Renal cortical epithelial cell (primary cell): Measurements from ENCODE around the gene PAIP2. TPM values are rescaled to one million over a fixed set of nuclear protein-coding genes. Genes with fewer than 3 reads are reported as not detected.
A peak's percentile ranks its signal among the peaks of the same experiment; 100 is the strongest.
"Not testable (repeated sequence)": the region's sequence is repeated elsewhere in the genome, so short reads cannot be mapped to it uniquely, and the experiment has no call there.

Experiments used
- DNase-seq: peaks from one replicate; pipeline ENCODE4 v3.0.0-alpha.2; 2011; ENCODE audit warnings: low read depth
- total RNA-seq: library from RNA; depleted of rRNA; stranded (reverse); fragments of >200 nt; gene quantifications from 2 replicates; pipeline ENCODE4 v1.2.3, GENCODE V29; 2014

Gene PAIP2
- total RNA-seq, 1 donor from 2014 or later = 110 TPM

- no peak for DNase-seq
Measured at GRCh38 chr5:139378101-139378825, 36.6 kb downstream of the PAIP2 start.

GRCh38 chr5:139378941-139379361 is 37.3 kb downstream of the PAIP2 start:
- no peak for DNase-seq

- DNase-seq = no peak
Measured at GRCh38 chr5:139379626-139380449, 38.2 kb downstream of the PAIP2 start.

DNA sequence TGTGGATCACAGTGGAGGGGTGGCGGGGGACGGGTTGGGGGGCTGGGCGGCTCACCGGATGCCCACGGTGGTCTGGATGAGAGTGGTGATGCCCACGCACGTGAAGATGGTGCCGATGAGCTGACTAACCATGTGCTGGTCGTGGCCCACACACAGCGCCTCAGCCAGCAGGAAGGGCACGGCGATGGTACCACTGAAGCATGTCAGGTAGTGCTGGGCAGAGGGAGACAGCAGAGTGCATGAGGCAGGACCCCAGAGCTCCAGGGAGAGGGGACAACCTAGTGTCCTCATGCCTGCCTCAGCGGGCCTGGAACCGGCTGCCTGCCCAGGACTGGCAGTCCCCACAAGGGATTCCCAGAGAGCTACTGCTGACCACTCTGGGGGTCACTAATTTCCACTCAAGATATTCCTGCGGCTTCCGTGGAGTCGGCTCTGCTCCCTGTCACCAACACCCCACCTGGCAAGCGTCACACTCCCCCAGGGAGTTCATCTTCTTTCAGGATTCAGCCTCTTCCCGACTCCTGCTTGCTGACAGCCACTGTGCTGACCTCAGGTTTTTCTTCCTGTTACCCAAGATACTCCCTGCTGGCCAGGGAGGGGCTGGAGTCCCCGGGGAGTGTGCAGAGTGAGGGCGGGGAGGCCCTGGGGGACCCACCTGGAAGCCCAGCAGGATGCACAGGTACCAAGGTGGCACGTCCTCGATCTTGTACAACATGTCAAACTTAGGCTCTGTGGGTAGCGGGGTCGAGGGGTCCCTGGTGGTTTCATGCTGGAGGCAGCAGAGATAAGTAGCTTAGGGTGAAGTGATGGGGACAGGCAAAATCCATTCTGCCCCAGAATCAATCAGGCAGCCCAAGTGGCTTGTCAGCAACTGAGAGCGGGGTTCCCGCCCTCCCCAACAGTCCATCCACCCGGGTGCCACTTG is 40.4 kb downstream of the PAIP2 start:
- no peak for DNase-seq

DNA sequence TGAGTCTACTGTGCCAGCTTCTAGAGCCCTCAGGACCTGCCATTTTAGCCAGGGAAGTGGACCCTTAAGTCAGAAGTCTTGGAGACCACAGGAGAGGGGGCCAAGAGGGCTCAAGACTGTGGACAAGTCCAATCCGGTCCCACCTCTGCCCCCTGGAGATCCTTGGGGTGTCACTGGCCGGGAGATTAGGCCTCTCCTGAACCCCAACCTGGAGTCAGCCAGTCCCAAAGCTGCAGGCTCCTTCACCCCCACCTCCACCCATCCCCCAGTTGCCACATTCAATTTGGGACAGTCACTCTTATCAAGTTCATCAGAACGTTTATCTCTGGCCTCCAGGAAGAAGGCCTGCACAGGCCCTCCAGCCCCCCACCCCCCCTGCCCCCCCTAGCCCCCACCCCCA is 41.2 kb downstream of the PAIP2 start:
- no peak for DNase-seq

GRCh38 chr5:139383275-139383992 is 41.8 kb downstream of the PAIP2 start, which contains the start of gene SLC23A1:
Gene SLC23A1, minus strand, starts transcription at chr5:139383297. Its CDS starts 44 bp downstream, at chr5:139383253.
- peak; percentile 84 for DNase-seq

GRCh38 chr5:139383993-139384590 is 42.4 kb downstream of the PAIP2 start:
- DNase-seq = no peak

- no peak for DNase-seq
Measured at GRCh38 chr5:139384591-139385051, 43.0 kb downstream of the PAIP2 start.

DNA sequence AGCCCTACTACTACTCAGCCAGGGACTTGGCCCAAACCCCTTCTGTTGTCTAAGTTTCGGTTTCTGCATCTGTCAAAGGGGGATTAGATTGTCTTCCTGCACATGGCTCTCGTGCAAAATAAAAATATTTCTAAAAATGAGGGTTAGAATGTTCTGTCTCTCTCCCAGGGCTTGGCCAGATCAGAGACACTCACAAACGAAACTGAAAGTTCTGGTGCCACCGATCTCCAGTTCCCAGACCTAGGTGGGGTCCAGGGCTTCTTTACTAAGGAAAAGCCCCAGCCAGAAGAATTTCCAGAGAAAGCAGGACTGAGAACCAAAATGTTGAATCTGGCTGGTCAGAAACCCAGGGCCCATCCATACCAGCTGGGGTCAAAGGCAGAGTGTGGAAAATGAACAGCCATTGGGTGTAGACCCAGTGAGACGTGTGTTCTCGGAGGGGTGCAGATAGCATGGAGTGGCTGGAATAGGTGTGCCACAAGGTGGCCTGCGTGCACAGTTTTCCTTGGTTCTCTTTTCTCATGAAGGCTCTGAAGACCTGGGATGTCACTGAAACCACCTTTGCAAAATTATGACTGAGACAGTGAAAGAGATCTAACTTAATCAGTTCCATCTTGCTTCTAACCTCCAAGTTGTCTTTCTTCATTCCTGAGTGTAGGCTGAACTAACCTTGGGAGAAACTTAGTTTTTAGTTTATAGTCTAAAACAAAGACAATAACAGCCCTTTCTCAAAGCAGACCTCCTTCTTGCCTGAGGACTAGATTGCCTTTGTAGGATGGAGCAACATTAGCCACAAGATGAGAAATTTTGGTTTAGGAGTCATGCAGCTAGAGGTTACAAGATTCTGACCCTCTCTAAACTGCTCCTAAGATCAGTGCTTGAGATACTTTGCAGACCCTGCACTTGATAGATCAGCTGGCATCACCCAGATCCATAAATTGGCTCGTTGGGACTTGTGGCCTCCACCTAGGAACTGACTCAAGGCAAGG is 43.7 kb downstream of the PAIP2 start:
- DNase-seq = no peak

DNA sequence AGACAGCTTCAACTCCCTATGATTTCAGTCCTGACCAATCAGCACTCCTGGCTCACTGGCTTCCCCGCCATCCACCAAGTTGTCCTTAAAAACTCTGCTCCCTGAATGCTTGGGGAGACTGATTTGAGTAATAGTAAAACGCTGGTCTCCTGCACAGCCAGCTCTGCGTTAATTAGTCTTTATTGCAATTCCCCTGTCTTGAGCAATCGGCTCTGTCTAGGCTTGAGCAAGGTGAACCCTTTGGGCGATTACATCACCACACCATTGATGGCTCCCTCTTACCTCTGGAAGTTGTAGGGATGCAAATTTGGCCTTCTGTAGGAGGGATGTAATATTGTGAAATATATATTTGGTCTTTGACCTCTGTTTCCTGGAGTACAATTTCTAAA is 44.4 kb downstream of the PAIP2 start:
- DNase-seq = peak; percentile 72

GRCh38 chr5:139386956-139387355 is 45.3 kb downstream of the PAIP2 start:
- not testable (repeated sequence) for DNase-seq

GRCh38 chr5:139387611-139388197 is 46.0 kb downstream of the PAIP2 start:
- no peak for DNase-seq

DNA sequence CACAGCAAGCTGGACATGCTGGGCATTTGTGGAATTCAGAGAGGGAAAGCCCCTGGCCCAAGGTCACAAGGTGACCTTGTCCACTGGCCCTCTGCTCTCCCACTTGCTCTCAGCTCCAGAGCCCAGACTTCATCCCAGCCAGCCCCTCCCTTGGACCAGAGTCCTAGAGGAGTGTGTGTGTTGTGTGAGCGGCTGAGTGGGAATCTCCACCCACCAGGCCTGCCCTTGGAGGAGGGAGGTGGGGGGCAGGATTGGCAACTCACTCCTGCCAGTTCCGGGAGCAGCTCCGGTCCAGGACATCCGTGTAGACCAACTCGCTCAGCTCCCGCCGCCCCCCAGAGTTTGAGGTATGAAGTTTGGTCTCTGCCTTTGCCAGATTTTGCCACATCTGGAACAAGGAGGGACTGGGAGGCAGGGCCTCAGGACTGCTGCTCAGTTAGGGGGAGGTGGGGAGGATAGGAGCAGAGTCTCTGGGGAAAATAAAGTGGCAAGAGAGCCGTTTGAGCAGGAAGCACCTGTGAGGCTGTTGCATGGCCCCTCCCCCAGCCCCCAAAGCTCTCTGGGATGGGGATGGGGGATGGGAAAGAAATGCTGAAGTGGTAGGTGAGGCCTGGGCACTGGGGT is 46.7 kb downstream of the PAIP2 start:
- peak; percentile 53 for DNase-seq

- no peak for DNase-seq
Measured at GRCh38 chr5:139389701-139390638, 48.3 kb downstream of the PAIP2 start, which contains the start of gene MZB1. Gene MZB1, minus strand, starts transcription at chr5:139389913. Its CDS starts 57 bp downstream, at chr5:139389856.

GRCh38 chr5:139390639-139391569 is 49.2 kb downstream of the PAIP2 start:
- no peak for DNase-seq
